Spinal cord (tissue), 10 donors: ENCODE results near the gene FLT1. TPM values are rescaled to one million over a fixed set of nuclear protein-coding genes. Genes with fewer than 3 reads are reported as not detected.

Experiments
- DNase-seq, 6 donors: peaks; one replicate each; pipeline versions ENCODE4 v3.0.0 to v3.0.0-alpha.2; 2013 to 2015; ENCODE audit warnings: low spot score in 6 of 6, low read depth in 4 of 6
- H3K27ac ChIP-seq: one replicate; pipeline ENCODE4 v1.5.1; 2013; ENCODE audit warnings: low read depth, low read length, control low read depth
- H3K27me3 ChIP-seq: one replicate; pipeline ENCODE4 v1.6.1; 2013; ENCODE audit warnings: low read length; ENCODE audit not compliant: control insufficient read depth, insufficient read depth
- H3K36me3 ChIP-seq: one replicate; pipeline ENCODE4 v1.6.1; 2013; ENCODE audit warnings: low read length; ENCODE audit not compliant: control insufficient read depth, insufficient read depth
- H3K4me1 ChIP-seq: one replicate; pipeline ENCODE4 v1.6.1; 2013; ENCODE audit warnings: low read length; ENCODE audit not compliant: control insufficient read depth, insufficient read depth
- H3K4me3 ChIP-seq: one replicate; pipeline ENCODE4 v1.5.1; 2013; ENCODE audit warnings: low read depth, low read length, control low read depth
- H3K9me3 ChIP-seq: one replicate; pipeline ENCODE4 v1.6.1; 2013; ENCODE audit warnings: low read length; ENCODE audit not compliant: control insufficient read depth, insufficient read depth
- WGBS: methylation state at CpG from one replicate; pipeline ENCODE4 v1.1.5; 2013; ENCODE audit warnings: missing lambda C conversion rate; ENCODE audit not compliant: insufficient coverage; 5-methylcytosine and 5-hydroxymethylcytosine counted together
- polyA plus RNA-seq, 2 donors: library from polyadenylated mRNA; unstranded; fragments of 120-200 nt; gene quantifications; one replicate each; pipeline ENCODE4 v1.2.1, GENCODE V29; 2013; ENCODE audit not compliant: insufficient read length in 2 of 2
- total RNA-seq, 2 donors: library from RNA; depleted of rRNA in 1 of 2; stranded (reverse); fragments of 120-200 nt in 1 of 2; fragments of >200 nt in 1 of 2; gene quantifications; one replicate each; pipeline versions ENCODE4 v1.2.3 to v1.2.4, GENCODE V29; 2013 to 2014
- donor health status: healthy.

Gene FLT1
- total and polyA plus RNA-seq, 4 donors: 14.6 to 29.3 (median 23.9) TPM

DNA sequence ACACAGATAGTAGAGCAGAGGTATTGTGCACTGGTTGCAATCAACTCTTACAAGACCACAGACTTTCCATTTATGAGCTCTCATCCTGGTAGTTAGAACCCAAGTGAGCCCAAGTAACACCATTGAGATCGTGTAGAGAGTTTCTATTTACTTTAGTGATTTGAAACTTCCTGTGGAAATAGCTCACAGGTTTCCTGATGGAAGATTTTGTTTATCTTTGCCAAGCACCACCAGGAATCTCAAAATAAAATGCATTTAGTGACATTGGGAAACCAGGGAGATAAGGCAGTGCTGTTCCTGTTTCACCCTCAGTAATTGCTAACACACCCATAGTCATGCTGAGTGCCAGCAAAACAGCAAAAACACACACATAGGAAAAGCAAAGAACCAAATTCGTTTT is 102.5 kb downstream of the FLT1 start:
- no peak overlapping the region for H3K27ac ChIP-seq
- no peaks in the 10 kb centered on the region for H3K4me1 ChIP-seq
- no peak overlapping the region for H3K4me3 ChIP-seq
- H3K9me3 ChIP-seq: no peaks in the 10 kb centered on the region
- no CpG with 5 or more reads among the region's 2 CpGs for WGBS
- H3K36me3 ChIP-seq: no peaks in the 10 kb centered on the region
- no peaks in the 10 kb centered on the region for H3K27me3 ChIP-seq
- DNase-seq: peak in 1 of 6 donors; percentile 9

DNA sequence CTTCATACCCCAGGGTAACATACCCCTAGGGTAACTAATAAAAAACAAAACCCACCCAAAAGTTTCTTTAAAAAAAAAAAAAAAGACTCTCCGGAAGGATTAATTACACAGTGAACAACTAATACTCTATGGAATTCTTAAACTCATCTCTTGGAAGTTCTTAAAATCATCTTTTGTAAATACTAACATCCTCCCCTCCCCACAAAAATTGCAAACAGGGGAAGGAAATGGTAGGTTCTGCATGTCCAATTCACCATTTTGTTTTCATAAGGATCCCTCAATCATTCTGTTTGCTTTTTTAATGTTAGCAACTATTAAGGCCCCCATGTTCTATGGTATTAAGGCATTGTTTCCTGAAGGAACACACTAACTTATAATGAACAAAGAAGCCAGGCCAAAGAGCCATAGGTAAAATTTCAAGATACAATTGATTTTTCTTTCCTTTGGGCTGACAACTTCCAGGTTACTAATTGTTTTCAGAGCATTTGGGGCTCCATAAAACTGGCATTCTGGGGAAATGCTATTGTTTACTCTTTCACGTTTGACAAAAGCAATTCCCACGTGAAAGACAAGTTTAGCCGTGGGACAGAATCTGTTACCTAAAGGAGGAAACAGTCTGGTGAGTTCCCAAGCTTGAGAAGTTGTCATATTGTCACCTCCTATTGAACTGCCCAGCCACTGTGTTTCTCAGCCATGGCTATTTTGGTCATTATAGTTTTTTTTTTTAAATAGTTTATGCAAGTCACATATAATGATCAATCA is 107.0 kb downstream of the FLT1 start:
- no peak for DNase-seq
- Histone ChIP-seq H3K4me3 (no peak overlapping the region), H3K36me3 (no peaks in the 10 kb centered on the region), H3K27me3 (no peaks in the 10 kb centered on the region), H3K9me3 (no peaks in the 10 kb centered on the region), H3K27ac (no peak overlapping the region), H3K4me1 (no peaks in the 10 kb centered on the region)
- WGBS: 30% methylated on average over 3 of the region's 4 CpGs

DNA sequence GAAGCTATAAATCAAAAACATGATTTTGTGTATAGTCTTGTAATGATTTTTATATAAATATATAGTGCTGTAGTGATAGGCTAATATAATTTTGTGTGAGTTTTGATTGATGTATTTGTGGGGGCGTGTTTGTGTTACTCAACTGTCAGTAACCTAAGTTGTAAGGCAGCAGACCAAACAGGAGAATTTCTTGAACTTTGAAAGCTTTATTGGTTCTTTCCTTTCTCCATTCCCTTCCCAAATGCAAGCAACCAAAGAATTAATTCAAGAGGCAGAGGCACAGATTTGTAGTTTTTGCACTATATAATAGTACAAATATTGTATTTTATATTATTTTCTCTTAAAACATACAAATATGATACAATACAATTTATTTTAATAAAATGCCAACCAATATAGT is 109.6 kb downstream of the FLT1 start:
- no peak for DNase-seq
- Histone ChIP-seq H3K4me1 (no peaks in the 10 kb centered on the region), H3K9me3 (no peaks in the 10 kb centered on the region), H3K27ac (no peak overlapping the region), H3K36me3 (no peaks in the 10 kb centered on the region), H3K27me3 (no peaks in the 10 kb centered on the region), H3K4me3 (no peak overlapping the region)
- WGBS: no CpG with 5 or more reads among the region's 1 CpG

DNA sequence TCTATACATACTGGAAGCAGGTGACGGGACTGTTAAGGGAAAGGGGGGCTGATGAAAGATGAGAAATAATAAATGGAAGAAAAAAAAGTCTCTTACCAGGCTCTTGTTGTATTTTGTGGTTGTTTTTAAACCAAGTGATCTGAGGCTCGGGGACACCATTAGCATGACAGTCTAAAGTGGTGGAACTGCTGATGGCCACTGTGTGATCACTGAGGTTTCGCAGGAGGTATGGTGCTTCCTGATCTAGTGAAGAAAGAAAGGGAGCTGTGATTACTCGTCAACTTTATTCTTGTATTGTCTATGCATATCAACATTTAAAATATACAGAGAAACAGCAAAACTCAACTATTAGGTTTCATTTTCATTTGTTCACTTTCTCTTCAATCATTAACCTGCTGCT is 110.1 kb downstream of the FLT1 start:
- WGBS: 86% methylated on average over 1 of the region's 4 CpGs
- Histone ChIP-seq H3K4me3 (no peak overlapping the region), H3K36me3 (no peaks in the 10 kb centered on the region), H3K27ac (no peak overlapping the region), H3K9me3 (no peaks in the 10 kb centered on the region), H3K27me3 (no peaks in the 10 kb centered on the region), H3K4me1 (no peaks in the 10 kb centered on the region)
- no peak for DNase-seq

DNA sequence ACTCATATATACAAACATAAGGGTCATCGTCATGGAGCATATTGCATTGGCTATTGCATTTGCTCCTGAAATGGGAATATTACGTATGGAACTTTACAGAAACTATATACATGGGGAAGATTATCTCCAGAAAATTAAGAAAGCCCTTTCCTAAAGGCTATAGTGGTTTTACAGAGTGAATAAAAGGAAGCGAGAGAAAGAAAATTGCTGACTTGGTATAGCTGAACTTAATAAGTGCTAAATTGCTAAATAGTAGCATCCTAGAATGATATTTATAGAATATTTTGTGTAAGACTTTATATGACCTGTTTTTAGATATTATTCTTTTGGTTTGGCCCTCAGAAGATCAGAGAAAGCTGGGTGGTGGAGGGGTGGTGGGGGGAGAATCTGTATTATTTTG is 114.6 kb downstream of the FLT1 start:
- H3K9me3 ChIP-seq: no peaks in the 10 kb centered on the region

DNA sequence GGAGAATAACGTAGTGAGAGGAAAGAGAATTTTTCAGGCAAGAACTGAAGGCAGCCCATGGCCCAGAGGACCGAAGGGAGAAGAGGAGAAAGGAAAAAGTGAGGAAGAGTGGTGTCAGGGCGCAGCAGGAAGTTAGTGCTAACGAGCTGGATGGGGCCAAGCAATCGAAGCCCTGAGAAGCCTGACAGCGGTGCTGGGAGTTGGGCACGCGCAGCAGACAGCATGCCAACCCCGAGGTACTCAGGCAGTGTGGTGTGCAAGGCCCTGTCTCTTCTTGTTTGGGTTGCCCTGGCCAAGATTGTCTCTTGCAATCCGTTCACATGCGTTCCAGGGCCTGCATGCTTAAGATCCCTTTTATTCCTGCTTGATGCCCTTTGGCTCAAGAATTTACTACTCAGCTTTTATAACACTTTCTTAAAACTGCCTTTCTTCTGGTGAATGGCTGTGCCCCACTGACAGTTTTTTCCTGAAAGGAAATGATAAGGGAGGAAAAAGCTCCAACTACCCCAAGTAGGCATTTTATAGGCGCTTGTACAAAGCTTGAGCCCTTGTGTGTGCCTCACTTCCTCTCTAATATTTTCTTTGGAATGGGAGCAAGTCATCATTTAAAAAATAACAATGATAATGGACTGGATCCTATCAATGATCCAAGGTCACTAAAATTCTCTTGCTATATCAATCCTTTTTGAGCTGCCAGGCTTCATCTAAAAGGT is 115.4 kb downstream of the FLT1 start:
- WGBS: 61% methylated on average over 10 of the region's 12 CpGs

More for the DNA sequence above, 114.6 kb downstream of the FLT1 start:
- Histone ChIP-seq H3K27ac (no peak overlapping the region), H3K36me3 (no peaks in the 10 kb centered on the region), H3K4me3 (no peak overlapping the region), H3K4me1 (no peaks in the 10 kb centered on the region), H3K27me3 (no peaks in the 10 kb centered on the region)
- DNase-seq: no peak
- WGBS: no CpG with 5 or more reads among the region's 3 CpGs

DNA sequence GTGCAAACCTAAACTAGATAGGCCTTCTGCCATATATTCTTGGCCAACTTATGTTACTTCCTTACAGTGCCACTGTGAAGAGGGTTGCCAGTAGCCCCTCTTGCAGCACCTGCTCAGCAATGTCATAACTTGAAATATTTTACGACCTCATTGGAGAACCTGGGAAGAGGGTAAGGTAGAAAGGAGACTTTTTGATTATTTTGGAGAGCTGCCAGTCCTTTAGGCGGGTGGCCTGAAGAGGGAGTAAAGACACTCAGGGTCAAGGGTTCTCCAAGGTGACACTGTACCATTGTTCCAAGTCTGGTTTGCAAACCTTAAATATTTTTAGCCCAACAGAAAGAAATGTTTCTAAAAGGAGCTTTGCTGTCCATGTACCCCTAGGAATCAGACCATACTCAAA is 118.3 kb downstream of the FLT1 start:
- Histone ChIP-seq H3K27ac (no peak overlapping the region), H3K27me3 (no peaks in the 10 kb centered on the region), H3K9me3 (no peaks in the 10 kb centered on the region), H3K36me3 (no peaks in the 10 kb centered on the region), H3K4me1 (no peaks in the 10 kb centered on the region), H3K4me3 (no peak overlapping the region)
- WGBS: 100% methylated on average over 1 of the region's 2 CpGs
- DNase-seq: no peak

More for the DNA sequence above, 115.4 kb downstream of the FLT1 start:
- H3K27ac ChIP-seq: no peak overlapping the region
- no peak overlapping the region for H3K4me3 ChIP-seq
- no peaks in the 10 kb centered on the region for H3K36me3 ChIP-seq
- H3K9me3 ChIP-seq: no peaks in the 10 kb centered on the region
- no peaks in the 10 kb centered on the region for H3K27me3 ChIP-seq
- DNase-seq: no peak
- H3K4me1 ChIP-seq: no peaks in the 10 kb centered on the region

DNA sequence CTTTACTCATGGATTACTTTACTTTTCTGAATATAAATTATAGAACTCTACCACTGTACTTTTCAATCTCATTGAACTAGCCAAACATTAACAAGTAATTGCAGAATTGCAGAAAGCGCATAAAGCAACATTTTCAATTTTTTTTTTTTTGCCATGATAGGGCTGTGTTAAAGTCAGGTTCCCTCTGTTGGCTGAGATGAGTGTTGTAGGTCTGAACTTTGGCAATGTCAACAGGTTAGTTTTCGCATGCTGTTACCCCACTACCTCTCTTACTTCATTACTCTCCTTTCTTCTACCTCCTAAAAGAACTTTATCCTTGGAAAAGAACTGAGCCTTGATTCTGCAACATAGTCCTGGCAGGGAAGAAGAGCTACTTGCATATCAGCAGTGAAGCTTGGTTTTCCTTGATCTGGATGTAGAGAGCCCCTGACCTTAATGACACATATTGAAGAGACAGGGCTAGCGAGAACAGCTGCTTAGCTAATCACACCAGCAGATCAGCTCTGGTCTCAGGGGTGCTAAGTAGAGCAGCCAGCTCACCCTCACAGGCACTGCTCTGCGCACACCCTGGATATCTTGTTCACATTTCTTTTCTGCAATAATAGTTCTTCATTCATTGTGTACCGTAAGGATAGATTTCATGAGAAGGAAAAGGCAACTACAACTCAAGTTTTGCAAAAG is 119.5 kb downstream of the FLT1 start:
- no peaks in the 10 kb centered on the region for H3K4me1 ChIP-seq
- H3K27ac ChIP-seq: no peak overlapping the region
- H3K36me3 ChIP-seq: no peaks in the 10 kb centered on the region
- 40% methylated on average over 1 of the region's 5 CpGs for WGBS
- no peak overlapping the region for H3K4me3 ChIP-seq
- DNase-seq: no peak
- no peaks in the 10 kb centered on the region for H3K9me3 ChIP-seq
- H3K27me3 ChIP-seq: no peaks in the 10 kb centered on the region

DNA sequence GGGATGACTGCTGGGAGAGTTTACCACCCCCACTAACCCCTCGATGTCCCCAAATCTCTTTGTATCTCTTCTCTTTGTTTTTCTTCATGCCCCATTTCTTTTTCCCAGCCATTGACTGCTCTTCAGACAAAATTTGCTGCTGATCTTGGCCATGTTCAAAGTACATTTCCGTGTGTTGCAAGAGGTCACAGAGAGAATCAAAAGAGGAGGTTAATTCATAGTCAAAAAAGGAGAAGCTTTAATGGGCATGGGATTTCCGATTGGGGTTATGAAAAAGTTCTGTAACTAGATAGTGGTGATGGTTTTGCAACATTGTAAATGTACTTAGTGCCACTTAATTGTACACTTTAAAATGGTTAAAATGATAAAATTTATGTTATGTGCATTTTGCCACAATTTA is 121.1 kb downstream of the FLT1 start:
- no peak overlapping the region for H3K4me3 ChIP-seq
- H3K9me3 ChIP-seq: no peaks in the 10 kb centered on the region
- WGBS: 55% methylated on average over 2 of the region's 3 CpGs
- H3K4me1 ChIP-seq: no peaks in the 10 kb centered on the region
- H3K27ac ChIP-seq: no peak overlapping the region
- no peaks in the 10 kb centered on the region for H3K36me3 ChIP-seq
- H3K27me3 ChIP-seq: no peaks in the 10 kb centered on the region
- no peak for DNase-seq
